ENCODE results near the gene USP6NL.

The USP6NL gene

GRCh38 chr10:11430421-11431215, 180.8 kb downstream of the USP6NL start:
- Histone ChIP-seq H3K9me3 (ENCODE audit: control insufficient read depth, low read length) (no peaks in the 10 kb centered on the region), H3K9ac (ENCODE audit: low read length) (no peak overlapping the region)

GRCh38 chr10:11429439-11430052, 181.9 kb downstream of the USP6NL start:
- no peak overlapping the region for H3K4me3 ChIP-seq (ENCODE audit: low read length)
- H3K9ac ChIP-seq (ENCODE audit: low read length) = no peak overlapping the region
- no peaks in the 10 kb centered on the region for H3K4me1 ChIP-seq (ENCODE audit: control insufficient read depth, insufficient read depth, low read length)
- H3K9me3 ChIP-seq (ENCODE audit: control insufficient read depth, low read length) = no peaks in the 10 kb centered on the region
- no peaks in the 10 kb centered on the region for H3K27me3 ChIP-seq (ENCODE audit: control insufficient read depth, insufficient read depth, low read length)
- no peaks in the 10 kb centered on the region for H3K36me3 ChIP-seq (ENCODE audit: control insufficient read depth, insufficient read depth, low read length)

More at GRCh38 chr10:11430421-11431215, 180.8 kb downstream of the USP6NL start:
- Histone ChIP-seq H3K4me1 (ENCODE audit: control insufficient read depth, insufficient read depth, low read length) (no peaks in the 10 kb centered on the region), H3K36me3 (ENCODE audit: control insufficient read depth, insufficient read depth, low read length) (no peaks in the 10 kb centered on the region), H3K4me3 (ENCODE audit: low read length) (no peak overlapping the region), H3K27me3 (ENCODE audit: control insufficient read depth, insufficient read depth, low read length) (no peaks in the 10 kb centered on the region)

- H3K4me1 ChIP-seq (ENCODE audit: control insufficient read depth, insufficient read depth, low read length) = no peaks in the 10 kb centered on the region
- H3K9ac ChIP-seq (ENCODE audit: low read length) = no peak overlapping the region
Observed at GRCh38 chr10:11425676-11426075, 185.8 kb downstream of the USP6NL start.

GRCh38 chr10:11425296-11425610, 186.2 kb downstream of the USP6NL start:
- H3K27me3 ChIP-seq (ENCODE audit: control insufficient read depth, insufficient read depth, low read length) = no peaks in the 10 kb centered on the region
- H3K4me1 ChIP-seq (ENCODE audit: control insufficient read depth, insufficient read depth, low read length) = no peaks in the 10 kb centered on the region
- H3K9me3 ChIP-seq (ENCODE audit: control insufficient read depth, low read length) = no peaks in the 10 kb centered on the region
- H3K4me3 ChIP-seq (ENCODE audit: low read length) = no peak overlapping the region
- H3K9ac ChIP-seq (ENCODE audit: low read length) = no peak overlapping the region
- no peaks in the 10 kb centered on the region for H3K36me3 ChIP-seq (ENCODE audit: control insufficient read depth, insufficient read depth, low read length)

More at GRCh38 chr10:11425676-11426075, 185.8 kb downstream of the USP6NL start:
- no peaks in the 10 kb centered on the region for H3K36me3 ChIP-seq (ENCODE audit: control insufficient read depth, insufficient read depth, low read length)
- no peaks in the 10 kb centered on the region for H3K9me3 ChIP-seq (ENCODE audit: control insufficient read depth, low read length)
- H3K4me3 ChIP-seq (ENCODE audit: low read length) = no peak overlapping the region
- H3K27me3 ChIP-seq (ENCODE audit: control insufficient read depth, insufficient read depth, low read length) = no peaks in the 10 kb centered on the region

GRCh38 chr10:11424456-11425295, 186.8 kb downstream of the USP6NL start:
- no peaks in the 10 kb centered on the region for H3K4me1 ChIP-seq (ENCODE audit: control insufficient read depth, insufficient read depth, low read length)
- no peak overlapping the region for H3K9ac ChIP-seq (ENCODE audit: low read length)
- H3K9me3 ChIP-seq (ENCODE audit: control insufficient read depth, low read length) = no peaks in the 10 kb centered on the region

GRCh38 chr10:11416974-11417373, 194.5 kb downstream of the USP6NL start:
- Histone ChIP-seq H3K9me3 (ENCODE audit: control insufficient read depth, low read length) (no peaks in the 10 kb centered on the region), H3K4me1 (ENCODE audit: control insufficient read depth, insufficient read depth, low read length) (no peaks in the 10 kb centered on the region), H3K36me3 (ENCODE audit: control insufficient read depth, insufficient read depth, low read length) (no peaks in the 10 kb centered on the region), H3K27me3 (ENCODE audit: control insufficient read depth, insufficient read depth, low read length) (no peaks in the 10 kb centered on the region), H3K4me3 (ENCODE audit: low read length) (no peak overlapping the region), H3K9ac (ENCODE audit: low read length) (no peak overlapping the region)

More at GRCh38 chr10:11424456-11425295, 186.8 kb downstream of the USP6NL start:
- no peaks in the 10 kb centered on the region for H3K27me3 ChIP-seq (ENCODE audit: control insufficient read depth, insufficient read depth, low read length)
- no peak overlapping the region for H3K4me3 ChIP-seq (ENCODE audit: low read length)
- H3K36me3 ChIP-seq (ENCODE audit: control insufficient read depth, insufficient read depth, low read length) = no peaks in the 10 kb centered on the region

GRCh38 chr10:11415095-11415494, 196.4 kb downstream of the USP6NL start:
- Histone ChIP-seq H3K27me3 (ENCODE audit: control insufficient read depth, insufficient read depth, low read length) (no peaks in the 10 kb centered on the region), H3K36me3 (ENCODE audit: control insufficient read depth, insufficient read depth, low read length) (no peaks in the 10 kb centered on the region), H3K4me3 (ENCODE audit: low read length) (no peak overlapping the region), H3K9ac (ENCODE audit: low read length) (no peak overlapping the region), H3K9me3 (ENCODE audit: control insufficient read depth, low read length) (no peaks in the 10 kb centered on the region), H3K4me1 (ENCODE audit: control insufficient read depth, insufficient read depth, low read length) (no peaks in the 10 kb centered on the region)

GRCh38 chr10:11414314-11415038, 197.0 kb downstream of the USP6NL start:
- no peak overlapping the region for H3K9ac ChIP-seq (ENCODE audit: low read length)
- H3K4me1 ChIP-seq (ENCODE audit: control insufficient read depth, insufficient read depth, low read length) = no peaks in the 10 kb centered on the region
- no peaks in the 10 kb centered on the region for H3K36me3 ChIP-seq (ENCODE audit: control insufficient read depth, insufficient read depth, low read length)
- no peaks in the 10 kb centered on the region for H3K27me3 ChIP-seq (ENCODE audit: control insufficient read depth, insufficient read depth, low read length)
- no peaks in the 10 kb centered on the region for H3K9me3 ChIP-seq (ENCODE audit: control insufficient read depth, low read length)
- no peak overlapping the region for H3K4me3 ChIP-seq (ENCODE audit: low read length)

- Histone ChIP-seq H3K27me3 (ENCODE audit: control insufficient read depth, insufficient read depth, low read length) (no peaks in the 10 kb centered on the region), H3K9me3 (ENCODE audit: control insufficient read depth, low read length) (no peaks in the 10 kb centered on the region), H3K4me1 (ENCODE audit: control insufficient read depth, insufficient read depth, low read length) (no peaks in the 10 kb centered on the region), H3K9ac (ENCODE audit: low read length) (no peak overlapping the region), H3K4me3 (ENCODE audit: low read length) (no peak overlapping the region), H3K36me3 (ENCODE audit: control insufficient read depth, insufficient read depth, low read length) (no peaks in the 10 kb centered on the region)
Observed at GRCh38 chr10:11411926-11412545, 199.4 kb downstream of the USP6NL start.

GRCh38 chr10:11409357-11409756, 202.1 kb downstream of the USP6NL start:
- H3K27me3 ChIP-seq (ENCODE audit: control insufficient read depth, insufficient read depth, low read length) = no peaks in the 10 kb centered on the region
- no peak overlapping the region for H3K4me3 ChIP-seq (ENCODE audit: low read length)
- H3K36me3 ChIP-seq (ENCODE audit: control insufficient read depth, insufficient read depth, low read length) = no peaks in the 10 kb centered on the region
- H3K9me3 ChIP-seq (ENCODE audit: control insufficient read depth, low read length) = no peaks in the 10 kb centered on the region
- H3K9ac ChIP-seq (ENCODE audit: low read length) = no peak overlapping the region
- H3K4me1 ChIP-seq (ENCODE audit: control insufficient read depth, insufficient read depth, low read length) = no peaks in the 10 kb centered on the region

GRCh38 chr10:11407939-11408338, 203.5 kb downstream of the USP6NL start:
- Histone ChIP-seq H3K9ac (ENCODE audit: low read length) (no peak overlapping the region), H3K4me1 (ENCODE audit: control insufficient read depth, insufficient read depth, low read length) (no peaks in the 10 kb centered on the region), H3K9me3 (ENCODE audit: control insufficient read depth, low read length) (no peaks in the 10 kb centered on the region), H3K36me3 (ENCODE audit: control insufficient read depth, insufficient read depth, low read length) (no peaks in the 10 kb centered on the region), H3K4me3 (ENCODE audit: low read length) (no peak overlapping the region), H3K27me3 (ENCODE audit: control insufficient read depth, insufficient read depth, low read length) (no peaks in the 10 kb centered on the region)

All from mucosa of stomach (tissue), 1 donor.